ENCODE measurements around the gene TMPRSS4. TPM values are rescaled to one million over a fixed set of nuclear protein-coding genes. Genes with fewer than 3 reads are reported as not detected.

The TMPRSS4 gene
- total RNA-seq, 1 experiment from 2014 or later = 1.5 TPM

GRCh38 chr11:118124929-118125535 is 48.2 kb downstream of the TMPRSS4 start:
- TF ChIP-seq REST (IDR thresholded peaks at IDR 0.05; ENCODE audit: low read depth) (no peak), MAX (IDR thresholded peaks at IDR 0.05) (no peak), CEBPB (IDR thresholded peaks at IDR 0.05; ENCODE audit: low read depth) (no peak)
- H3K9me2 ChIP-seq (ENCODE audit: insufficient read depth) = no peaks in the 10 kb centered on the region
- ChIA-PET POLR2A (interaction anchor here (0.9 kb wide), 1 partner anchor 51 kb away, joined by 5 read pairs; no protein-coding TSS in a partner anchor), CTCF (interaction anchor here (0.6 kb wide), 1 partner anchor 141 kb away, joined by 3 read pairs; no protein-coding TSS in a partner anchor), RAD21 (ENCODE audit: low non-redundant PET in 1 of 2, low total read pairs in 2 of 2, uncharacterized antibody in 2 of 2, unreplicated experiment in 2 of 2) (no interaction called here)
- H3K79me2 ChIP-seq (ENCODE audit: insufficient read depth, low read length) = no peaks in the 10 kb centered on the region
- no peaks in the 10 kb centered on the region for H3K27me3 ChIP-seq (ENCODE audit: insufficient read depth, low read length)
- BruUV-seq (replicated peaks) = no TSS peak
- no peak overlapping the region for H3K4me2 ChIP-seq (ENCODE audit: low read length)
- no peak overlapping the region for H2AFZ ChIP-seq (ENCODE audit: low read depth, low read length, poor library complexity, severe bottlenecking)
- no peak overlapping the region for H3K9ac ChIP-seq (ENCODE audit: low read length)
- intact Hi-C loops (cut with micrococcal nuclease) = no loop called here
- H3K4me3 ChIP-seq (replicated peaks in 1 of 2; ENCODE audit: low read depth in 1 of 2, low read length in 2 of 2) = no peak overlapping the region
- no peaks in the 10 kb centered on the region for H3K9me3 ChIP-seq (ENCODE audit: control insufficient read depth in 1 of 2, insufficient read depth in 1 of 2, low read depth in 1 of 2, low read length in 2 of 2)
- H3K36me3 ChIP-seq (ENCODE audit: control insufficient read depth in 1 of 2, insufficient read depth in 2 of 2, low read length in 2 of 2) = no peaks in the 10 kb centered on the region
- H3K27ac ChIP-seq (ENCODE audit: low read depth, low read length) = no peak overlapping the region
- ATAC-seq = no peak
- H4K20me1 ChIP-seq (ENCODE audit: insufficient read depth) = no peaks in the 10 kb centered on the region
- no peak for DNase-seq (ENCODE audit: low read depth, low spot score)
- H3K4me1 ChIP-seq (ENCODE audit: control insufficient read depth in 1 of 2, insufficient read depth in 2 of 2, low read length in 2 of 2) = peaks cover 0 to 6% of the 10 kb centered on the region in 2 experiments; a peak in 1 of 4 replicates

Measured in HCT116 (cell line).